ENCODE results near the gene CYP4B1. TPM values are rescaled to one million over a fixed set of nuclear protein-coding genes. Genes with fewer than 3 reads are reported as not detected.

The CYP4B1 gene
- total and polyA plus RNA-seq, 12 donors, result 0.22 to 15.1 (median 5.5) TPM

- TF ChIP-seq, protein P1, sequence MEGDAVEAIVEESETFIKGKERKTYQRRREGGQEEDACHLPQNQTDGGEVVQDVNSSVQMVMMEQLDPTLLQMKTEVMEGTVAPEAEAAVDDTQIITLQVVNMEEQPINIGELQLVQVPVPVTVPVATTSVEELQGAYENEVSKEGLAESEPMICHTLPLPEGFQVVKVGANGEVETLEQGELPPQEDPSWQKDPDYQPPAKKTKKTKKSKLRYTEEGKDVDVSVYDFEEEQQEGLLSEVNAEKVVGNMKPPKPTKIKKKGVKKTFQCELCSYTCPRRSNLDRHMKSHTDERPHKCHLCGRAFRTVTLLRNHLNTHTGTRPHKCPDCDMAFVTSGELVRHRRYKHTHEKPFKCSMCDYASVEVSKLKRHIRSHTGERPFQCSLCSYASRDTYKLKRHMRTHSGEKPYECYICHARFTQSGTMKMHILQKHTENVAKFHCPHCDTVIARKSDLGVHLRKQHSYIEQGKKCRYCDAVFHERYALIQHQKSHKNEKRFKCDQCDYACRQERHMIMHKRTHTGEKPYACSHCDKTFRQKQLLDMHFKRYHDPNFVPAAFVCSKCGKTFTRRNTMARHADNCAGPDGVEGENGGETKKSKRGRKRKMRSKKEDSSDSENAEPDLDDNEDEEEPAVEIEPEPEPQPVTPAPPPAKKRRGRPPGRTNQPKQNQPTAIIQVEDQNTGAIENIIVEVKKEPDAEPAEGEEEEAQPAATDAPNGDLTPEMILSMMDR (IDR thresholded peaks at IDR 0.05), result no peak
- TF ChIP-seq POLR2A (IDR thresholded peaks at IDR 0.05), result no peak
- intact Hi-C loops (cut with DNase I), result no loop called here
- no peak overlapping the region for H3K27ac ChIP-seq
- WGBS, 4 donors, result 74 to 88% (median 77%) methylated on average over 1 of the region's 1 CpG
- H3K9me3 ChIP-seq (replicated peaks in 1 of 3), result no peaks in the 10 kb centered on the region
- no peaks in the 10 kb centered on the region for H3K27me3 ChIP-seq
- no peaks in the 10 kb centered on the region for H3K4me1 ChIP-seq (replicated peaks in 1 of 2)
- no peak overlapping the region for H3K4me3 ChIP-seq
- no peaks in the 10 kb centered on the region for H3K36me3 ChIP-seq (replicated peaks in 1 of 2)
- peak in 1 of 7 donors; percentile 10 for DNase-seq
These were observed 963 bp upstream of the CYP4B1 start for GRCh38 chr1:46797696-46798470.

DNA sequence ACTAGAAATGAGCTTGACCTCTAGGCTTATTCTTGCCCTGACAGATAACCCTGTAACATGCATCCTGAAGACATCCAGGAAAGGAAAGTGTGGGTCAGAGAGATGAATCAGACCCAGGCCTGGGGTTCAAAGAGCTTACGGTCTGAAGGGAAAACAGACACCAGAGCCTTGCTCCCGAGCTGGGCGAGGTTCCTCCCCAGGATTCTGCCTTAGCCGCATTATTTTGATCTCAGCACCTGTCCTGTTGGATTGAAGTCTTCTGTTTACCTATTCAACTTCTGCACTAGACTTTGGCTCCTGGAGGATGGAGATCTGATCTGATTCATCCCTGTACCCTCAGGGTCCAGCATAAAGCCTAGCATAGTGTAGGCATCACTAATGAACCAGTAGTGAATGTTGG, 1.9 kb downstream of the CYP4B1 start:
- H3K4me1 ChIP-seq (replicated peaks in 1 of 2), result peaks cover 0 to 4% of the 10 kb centered on the region in 2 donors
- TF ChIP-seq, protein P1 (IDR thresholded peaks at IDR 0.05), result no peak
- no peak for TF ChIP-seq POLR2A (IDR thresholded peaks at IDR 0.05)
- no peak overlapping the region for H3K27ac ChIP-seq
- WGBS, 4 donors, result 50 to 68% (median 63%) methylated on average over 4 of the region's 4 CpGs
- no peak for DNase-seq
- no peaks in the 10 kb centered on the region for H3K9me3 ChIP-seq (replicated peaks in 1 of 3)
- H3K36me3 ChIP-seq (replicated peaks in 1 of 2), result no peaks in the 10 kb centered on the region
- H3K4me3 ChIP-seq, result no peak overlapping the region
- intact Hi-C loops (cut with DNase I), result no loop called here
- H3K27me3 ChIP-seq, result no peaks in the 10 kb centered on the region

- Histone ChIP-seq H3K36me3 (replicated peaks in 1 of 2) (no peaks in the 10 kb centered on the region), H3K4me3 (no peak overlapping the region), H3K9me3 (replicated peaks in 1 of 3) (no peaks in the 10 kb centered on the region), H3K27ac (peak overlapping the region in 1 of 5 donors; percentile 47), H3K27me3 (no peaks in the 10 kb centered on the region), H3K4me1 (replicated peaks in 1 of 2) (peaks cover 0 to 4% of the 10 kb centered on the region in 2 donors)
- 85 to 92% (median 88%) methylated on average over 5 of the region's 5 CpGs for WGBS, 4 donors
- DNase-seq, result no peak
- intact Hi-C loops (cut with DNase I), result no loop called here
- TF ChIP-seq, protein P1 (IDR thresholded peaks at IDR 0.05), result no peak
- TF ChIP-seq POLR2A (IDR thresholded peaks at IDR 0.05), result no peak
These were observed 2.6 kb downstream of the CYP4B1 start for GRCh38 chr1:46801323-46802055.

GRCh38 chr1:46802081-46802480, 3.2 kb downstream of the CYP4B1 start:
- Histone ChIP-seq H3K4me3 (no peak overlapping the region), H3K36me3 (replicated peaks in 1 of 2) (no peaks in the 10 kb centered on the region), H3K27ac (peak overlapping the region in 1 of 5 donors; percentile 47), H3K9me3 (replicated peaks in 1 of 3) (no peaks in the 10 kb centered on the region), H3K27me3 (no peaks in the 10 kb centered on the region), H3K4me1 (replicated peaks in 1 of 2) (peaks cover 0 to 4% of the 10 kb centered on the region in 2 donors)
- TF ChIP-seq, protein P1 (IDR thresholded peaks at IDR 0.05), result no peak
- TF ChIP-seq POLR2A (IDR thresholded peaks at IDR 0.05), result no peak
- peak in 3 of 7 donors; percentile 30 to 58 (median 35) for DNase-seq
- intact Hi-C loops (cut with DNase I), result no loop called here
- 0 to 90% (median 3%) methylated on average over 1 of the region's 1 CpG for WGBS, 4 donors
